GM18507 (cell line): ENCODE results near the gene LSR.

ENCODE experiments used
- DNase-seq: peaks from one replicate; pipeline ENCODE4 v3.0.0; 2011; ENCODE audit warnings: low read depth; ENCODE audit not compliant: insufficient read length; ENCODE audit errors: extremely low spot score
- FAIRE-seq: peaks from 2 replicates; lab custom pipeline; 2011; peaks lifted over from hg19 to GRCh38; lab: Jason Lieb, UNC

LSR gene

GRCh38 chr19:35265126-35265899 is 16.5 kb downstream of the LSR start:
- no peak for DNase-seq
- FAIRE-seq, result no peak

GRCh38 chr19:35265900-35266519 is 17.2 kb downstream of the LSR start:
- no peak for DNase-seq
- FAIRE-seq, result no peak

GRCh38 chr19:35266520-35267352 is 17.9 kb downstream of the LSR start:
- DNase-seq (no peak), FAIRE-seq (no peak)

- FAIRE-seq (peak; percentile 56), DNase-seq (no peak)
Observed at GRCh38 chr19:35267353-35267817, 18.6 kb downstream of the LSR start.

- FAIRE-seq, result peak; percentile 71
- peak; percentile 92 for DNase-seq
Observed at GRCh38 chr19:35267818-35268535, 19.2 kb downstream of the LSR start.

- no peak for DNase-seq
- FAIRE-seq, result no peak
Observed at GRCh38 chr19:35268536-35269437, 20.0 kb downstream of the LSR start, which contains the start of gene USF2. Gene USF2, plus strand, starts transcription at chr19:35268962. Its CDS starts 140 bp downstream, at chr19:35269102.

- DNase-seq, result peak; percentile 61
- FAIRE-seq, result peak; percentile 67
Observed at GRCh38 chr19:35269438-35270117, 20.8 kb downstream of the LSR start.

- no peak for FAIRE-seq
- DNase-seq, result no peak
Observed at GRCh38 chr19:35270381-35270811, 21.6 kb downstream of the LSR start.

GRCh38 chr19:35271546-35271945 is 22.7 kb downstream of the LSR start:
- DNase-seq, result no peak
- no peak for FAIRE-seq

- FAIRE-seq (no peak), DNase-seq (no peak)
Observed at GRCh38 chr19:35272122-35272719, 23.4 kb downstream of the LSR start.

GRCh38 chr19:35272954-35273649 is 24.3 kb downstream of the LSR start:
- FAIRE-seq (no peak), DNase-seq (no peak)

GRCh38 chr19:35273686-35274259 is 25.0 kb downstream of the LSR start:
- no peak for FAIRE-seq

GRCh38 chr19:35274323-35274722 is 25.5 kb downstream of the LSR start:
- DNase-seq (no peak), FAIRE-seq (no peak)

More at GRCh38 chr19:35273686-35274259, 25.0 kb downstream of the LSR start:
- no peak for DNase-seq

GRCh38 chr19:35276706-35277281 is 28.0 kb downstream of the LSR start:
- FAIRE-seq, result no peak
- DNase-seq, result no peak

- DNase-seq (no peak), FAIRE-seq (no peak)
Observed at GRCh38 chr19:35278578-35279284, 29.9 kb downstream of the LSR start.

- FAIRE-seq (no peak), DNase-seq (no peak)
Observed at GRCh38 chr19:35279374-35279773, 30.6 kb downstream of the LSR start.
